Measurements from ENCODE around the gene RNF38. TPM values are rescaled to one million over a fixed set of nuclear protein-coding genes. Genes with fewer than 3 reads are reported as not detected.
"Not testable (repeated sequence)": the region's sequence is repeated elsewhere in the genome, so short reads cannot be mapped to it uniquely, and the experiment has no call there.

The RNF38 gene
- 13.6 and 14.5 TPM in 2 replicates for total RNA-seq (2014; rRNA removed; shearing (Covaris generic))

GRCh38 chr9:36399980-36400331, at the start of gene RNF38:
Gene RNF38 (minus strand): TSS chr9:36400269. CDS start chr9:36400108, 161 bp downstream.
- DNase-seq (ENCODE audit: low spot score): no peak

GRCh38 chr9:36448555-36448954, 48.5 kb upstream of the RNF38 start:
- DNase-seq (ENCODE audit: low spot score): not testable (repeated sequence)

- no peak for DNase-seq (ENCODE audit: low spot score)
Measured at GRCh38 chr9:36448017-36448416, 47.9 kb upstream of the RNF38 start.

- not testable (repeated sequence) for DNase-seq (ENCODE audit: low spot score)
Measured at GRCh38 chr9:36446678-36447077, 46.6 kb upstream of the RNF38 start.

GRCh38 chr9:36445800-36446361, 45.8 kb upstream of the RNF38 start:
- DNase-seq (ENCODE audit: low spot score): no peak

GRCh38 chr9:36444203-36444602, 44.1 kb upstream of the RNF38 start:
- no peak for DNase-seq (ENCODE audit: low spot score)

- DNase-seq (ENCODE audit: low spot score): no peak
Measured at GRCh38 chr9:36443581-36443980, 43.5 kb upstream of the RNF38 start.

GRCh38 chr9:36442710-36443109, 42.6 kb upstream of the RNF38 start:
- no peak for DNase-seq (ENCODE audit: low spot score)

- DNase-seq (ENCODE audit: low spot score): no peak
Measured at GRCh38 chr9:36441966-36442365, 41.9 kb upstream of the RNF38 start.

- no peak for DNase-seq (ENCODE audit: low spot score)
Measured at GRCh38 chr9:36438536-36439236, 38.6 kb upstream of the RNF38 start.

- DNase-seq (ENCODE audit: low spot score): no peak
Measured at GRCh38 chr9:36437790-36438189, 37.7 kb upstream of the RNF38 start.

GRCh38 chr9:36436909-36437308, 36.8 kb upstream of the RNF38 start:
- DNase-seq (ENCODE audit: low spot score): no peak

- DNase-seq (ENCODE audit: low spot score): no peak
Measured at GRCh38 chr9:36433386-36433785, 33.3 kb upstream of the RNF38 start.

GRCh38 chr9:36431078-36431477, 31.0 kb upstream of the RNF38 start:
- DNase-seq (ENCODE audit: low spot score): no peak

- DNase-seq (ENCODE audit: low spot score): no peak
Measured at GRCh38 chr9:36426945-36427344, 26.9 kb upstream of the RNF38 start.

- no peak for DNase-seq (ENCODE audit: low spot score)
Measured at GRCh38 chr9:36426348-36426747, 26.3 kb upstream of the RNF38 start.

GRCh38 chr9:36424289-36425055, 24.4 kb upstream of the RNF38 start:
- DNase-seq (ENCODE audit: low spot score): no peak

- no peak for DNase-seq (ENCODE audit: low spot score)
Measured at GRCh38 chr9:36423206-36423605, 23.1 kb upstream of the RNF38 start.

- no peak for DNase-seq (ENCODE audit: low spot score)
Measured at GRCh38 chr9:36416890-36417289, 16.8 kb upstream of the RNF38 start.

- DNase-seq (ENCODE audit: low spot score): no peak
Measured at GRCh38 chr9:36415822-36416525, 15.9 kb upstream of the RNF38 start.

GRCh38 chr9:36411410-36411809, 11.3 kb upstream of the RNF38 start:
- not testable (repeated sequence) for DNase-seq (ENCODE audit: low spot score)

- not testable (repeated sequence) for DNase-seq (ENCODE audit: low spot score)
Measured at GRCh38 chr9:36409076-36409475, 9.0 kb upstream of the RNF38 start.

Data from H4 (cell line).